Measurements from ENCODE around the gene TSHZ1. TPM values are rescaled to one million over a fixed set of nuclear protein-coding genes. Genes with fewer than 3 reads are reported as not detected.

TSHZ1 gene
- total RNA-seq, 1 donor from 2014 or later = 12.7 TPM

- Mint-ChIP-seq H3K4me1 (ENCODE audit: low read depth) (peaks cover 66% of the 10 kb centered on the region), H3K9me3 (no peaks in the 10 kb centered on the region), H3K36me3 (ENCODE audit: low read depth) (peaks cover 9% of the 10 kb centered on the region), H3K4me3 (peak overlapping the region; percentile 17), H3K27ac (no peak overlapping the region), H3K27me3 (ENCODE audit: insufficient read depth) (peaks cover 7% of the 10 kb centered on the region)
- no peak for DNase-seq (ENCODE audit: low spot score)
- intact Hi-C loops (cut with micrococcal nuclease) = loop anchor here (10.0 kb wide), 1 partner anchor 1149 kb away; no protein-coding TSS in a partner anchor
Observed at GRCh38 chr18:75213611-75214331, 3.2 kb downstream of the TSHZ1 start.

DNA sequence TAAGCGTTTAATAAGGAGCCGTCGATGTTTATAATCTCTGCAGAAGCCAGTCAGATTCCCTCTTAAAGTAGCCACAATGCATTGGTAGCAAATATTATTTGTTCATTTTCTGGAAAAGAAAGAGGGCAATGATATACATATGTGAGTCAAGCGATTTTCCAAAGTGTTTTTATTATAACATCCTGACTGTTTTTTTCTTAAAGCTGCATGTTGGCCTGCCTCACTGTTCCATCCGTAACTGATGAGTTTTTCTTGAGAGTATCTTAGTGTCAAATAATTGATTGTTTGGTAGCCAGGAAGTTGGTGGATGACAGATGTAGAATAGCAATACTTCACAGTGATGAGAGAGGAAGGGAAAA, 3.7 kb downstream of the TSHZ1 start:
- no peak for DNase-seq (ENCODE audit: low spot score)
- Mint-ChIP-seq H3K4me1 (ENCODE audit: low read depth) (peaks cover 66% of the 10 kb centered on the region), H3K27me3 (ENCODE audit: insufficient read depth) (peaks cover 7% of the 10 kb centered on the region), H3K36me3 (ENCODE audit: low read depth) (peaks cover 9% of the 10 kb centered on the region), H3K9me3 (no peaks in the 10 kb centered on the region), H3K27ac (no peak overlapping the region), H3K4me3 (no peak overlapping the region)
- intact Hi-C loops (cut with micrococcal nuclease) = loop anchor here (10.0 kb wide), 1 partner anchor 1150 kb away; no protein-coding TSS in a partner anchor

GRCh38 chr18:75214766-75215510, 4.3 kb downstream of the TSHZ1 start:
- H3K4me1 Mint-ChIP-seq (ENCODE audit: low read depth) = peaks cover 62% of the 10 kb centered on the region
- H3K36me3 Mint-ChIP-seq (ENCODE audit: low read depth) = peaks cover 7% of the 10 kb centered on the region
- H3K27ac Mint-ChIP-seq = no peak overlapping the region
- H3K9me3 Mint-ChIP-seq = no peaks in the 10 kb centered on the region
- peaks cover 7% of the 10 kb centered on the region for H3K27me3 Mint-ChIP-seq (ENCODE audit: insufficient read depth)
- no peak for DNase-seq (ENCODE audit: low spot score)
- no peak overlapping the region for H3K4me3 Mint-ChIP-seq
- intact Hi-C loops (cut with micrococcal nuclease) = loop anchor here (10.0 kb wide), 1 partner anchor 1150 kb away; no protein-coding TSS in a partner anchor

GRCh38 chr18:75215663-75216062, 5.1 kb downstream of the TSHZ1 start:
- Mint-ChIP-seq H3K4me3 (no peak overlapping the region), H3K9me3 (no peaks in the 10 kb centered on the region), H3K36me3 (ENCODE audit: low read depth) (peaks cover 5% of the 10 kb centered on the region), H3K27me3 (ENCODE audit: insufficient read depth) (peaks cover 7% of the 10 kb centered on the region), H3K27ac (no peak overlapping the region), H3K4me1 (ENCODE audit: low read depth) (peaks cover 55% of the 10 kb centered on the region)
- DNase-seq (ENCODE audit: low spot score) = no peak
- intact Hi-C loops (cut with micrococcal nuclease) = loop anchor here (10.0 kb wide), 1 partner anchor 1151 kb away; no protein-coding TSS in a partner anchor

GRCh38 chr18:75216212-75216910, 5.8 kb downstream of the TSHZ1 start:
- intact Hi-C loops (cut with micrococcal nuclease) = loop anchor here (10.0 kb wide), 1 partner anchor 1152 kb away; no protein-coding TSS in a partner anchor
- Mint-ChIP-seq H3K4me3 (no peak overlapping the region), H3K27me3 (ENCODE audit: insufficient read depth) (peaks cover 7% of the 10 kb centered on the region), H3K36me3 (ENCODE audit: low read depth) (peaks cover 4% of the 10 kb centered on the region), H3K4me1 (ENCODE audit: low read depth) (peaks cover 52% of the 10 kb centered on the region), H3K27ac (no peak overlapping the region), H3K9me3 (no peaks in the 10 kb centered on the region)
- no peak for DNase-seq (ENCODE audit: low spot score)

DNA sequence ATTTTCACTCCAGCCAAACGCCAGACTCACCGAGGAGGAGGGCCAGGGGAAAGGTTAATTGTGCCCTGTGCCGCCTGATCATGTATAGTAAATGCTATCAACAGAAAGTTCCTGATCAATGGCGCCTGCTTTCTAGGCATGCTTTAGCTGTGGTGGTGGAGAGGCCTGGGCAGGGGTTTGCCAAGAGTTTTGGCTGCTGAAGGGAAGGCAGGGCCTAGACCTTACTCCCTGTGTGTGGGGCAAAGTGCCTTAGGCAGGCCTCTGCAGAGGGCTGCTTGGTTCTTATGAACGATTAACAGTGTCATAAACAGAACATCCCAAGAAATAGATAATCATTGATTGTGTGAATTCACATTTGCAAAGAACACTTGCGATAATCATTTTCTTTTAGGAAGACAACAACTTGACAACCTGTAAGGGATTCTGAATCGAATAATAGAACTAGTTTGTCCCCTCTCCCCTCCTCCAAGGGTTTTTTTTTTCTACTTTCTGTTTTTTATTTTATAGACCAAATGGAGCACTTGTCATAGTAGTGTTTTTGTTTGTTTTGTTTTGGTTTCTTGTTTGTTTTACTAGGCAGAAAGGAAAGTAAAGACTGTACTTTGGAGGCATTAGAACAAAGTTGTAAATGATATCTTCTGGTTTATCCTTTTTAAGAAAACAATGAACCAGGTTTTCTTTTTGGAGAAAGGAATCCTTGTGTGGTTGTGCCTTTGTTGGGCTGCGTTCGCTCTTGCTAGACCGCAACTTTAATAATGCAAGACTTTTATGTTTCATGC, 6.5 kb downstream of the TSHZ1 start:
- H3K36me3 Mint-ChIP-seq (ENCODE audit: low read depth) = peaks cover 4% of the 10 kb centered on the region
- peaks cover 7% of the 10 kb centered on the region for H3K27me3 Mint-ChIP-seq (ENCODE audit: insufficient read depth)
- no peak for DNase-seq (ENCODE audit: low spot score)
- H3K9me3 Mint-ChIP-seq = no peaks in the 10 kb centered on the region
- H3K27ac Mint-ChIP-seq = no peak overlapping the region
- H3K4me3 Mint-ChIP-seq = no peak overlapping the region
- peaks cover 52% of the 10 kb centered on the region for H3K4me1 Mint-ChIP-seq (ENCODE audit: low read depth)
- intact Hi-C loops (cut with micrococcal nuclease) = loop anchor here (10.0 kb wide), 1 partner anchor 1152 kb away; no protein-coding TSS in a partner anchor

- Mint-ChIP-seq H3K4me1 (ENCODE audit: low read depth) (peaks cover 41% of the 10 kb centered on the region), H3K4me3 (no peak overlapping the region), H3K27me3 (ENCODE audit: insufficient read depth) (no peaks in the 10 kb centered on the region), H3K36me3 (ENCODE audit: low read depth) (peaks cover 4% of the 10 kb centered on the region), H3K27ac (no peak overlapping the region), H3K9me3 (no peaks in the 10 kb centered on the region)
- no peak for DNase-seq (ENCODE audit: low spot score)
- intact Hi-C loops (cut with micrococcal nuclease) = loop anchor here (10.0 kb wide), 1 partner anchor 1153 kb away; no protein-coding TSS in a partner anchor
Observed at GRCh38 chr18:75218065-75218923, 7.7 kb downstream of the TSHZ1 start.

DNA sequence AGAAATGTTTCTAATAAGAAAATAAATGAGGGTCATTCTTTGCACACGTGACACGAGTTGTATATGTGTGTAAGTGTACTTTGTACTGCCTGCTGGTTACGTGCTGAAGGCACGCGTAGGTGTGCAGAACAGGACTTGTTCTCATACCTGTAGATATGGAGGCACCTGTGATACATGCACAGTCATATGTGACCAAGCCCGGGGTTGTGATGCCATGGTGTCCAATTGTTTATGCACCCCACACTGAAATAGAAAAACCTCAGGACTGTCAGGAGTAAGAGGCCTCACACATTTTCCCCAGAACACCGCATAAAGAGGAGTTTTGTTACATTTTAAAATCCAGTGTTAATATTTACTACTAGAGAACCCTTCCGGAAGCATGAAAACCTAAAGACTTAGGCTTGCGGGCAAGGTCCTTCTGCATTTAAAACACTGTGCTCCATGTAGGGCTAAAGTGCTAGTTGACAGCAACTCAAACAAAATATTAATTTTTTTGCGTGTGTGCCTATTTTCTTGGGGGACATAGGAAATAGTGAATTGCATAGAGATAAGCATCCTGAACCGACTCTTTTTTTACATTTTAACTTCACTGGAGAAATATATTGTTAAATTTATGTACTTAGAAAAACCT, 9.3 kb downstream of the TSHZ1 start:
- H3K4me1 Mint-ChIP-seq (ENCODE audit: low read depth) = peaks cover 30% of the 10 kb centered on the region
- no peaks in the 10 kb centered on the region for H3K9me3 Mint-ChIP-seq
- no peak for DNase-seq (ENCODE audit: low spot score)
- intact Hi-C loops (cut with micrococcal nuclease) = loop anchor here (10.0 kb wide), 1 partner anchor 1155 kb away; no protein-coding TSS in a partner anchor
- no peak overlapping the region for H3K4me3 Mint-ChIP-seq
- no peak overlapping the region for H3K27ac Mint-ChIP-seq
- no peaks in the 10 kb centered on the region for H3K27me3 Mint-ChIP-seq (ENCODE audit: insufficient read depth)
- H3K36me3 Mint-ChIP-seq (ENCODE audit: low read depth) = peaks cover 1% of the 10 kb centered on the region

GRCh38 chr18:75220551-75221355, 10.2 kb downstream of the TSHZ1 start:
- no peak for DNase-seq (ENCODE audit: low spot score)
- intact Hi-C loops (cut with micrococcal nuclease) = no loop called here
- Mint-ChIP-seq H3K27ac (no peak overlapping the region), H3K27me3 (ENCODE audit: insufficient read depth) (no peaks in the 10 kb centered on the region), H3K4me3 (no peak overlapping the region), H3K4me1 (ENCODE audit: low read depth) (peaks cover 22% of the 10 kb centered on the region), H3K36me3 (ENCODE audit: low read depth) (peaks cover 1% of the 10 kb centered on the region), H3K9me3 (no peaks in the 10 kb centered on the region)

GRCh38 chr18:75221397-75221796, 10.8 kb downstream of the TSHZ1 start:
- H3K36me3 Mint-ChIP-seq (ENCODE audit: low read depth) = no peaks in the 10 kb centered on the region
- H3K4me3 Mint-ChIP-seq = no peak overlapping the region
- H3K27ac Mint-ChIP-seq = no peak overlapping the region

DNA sequence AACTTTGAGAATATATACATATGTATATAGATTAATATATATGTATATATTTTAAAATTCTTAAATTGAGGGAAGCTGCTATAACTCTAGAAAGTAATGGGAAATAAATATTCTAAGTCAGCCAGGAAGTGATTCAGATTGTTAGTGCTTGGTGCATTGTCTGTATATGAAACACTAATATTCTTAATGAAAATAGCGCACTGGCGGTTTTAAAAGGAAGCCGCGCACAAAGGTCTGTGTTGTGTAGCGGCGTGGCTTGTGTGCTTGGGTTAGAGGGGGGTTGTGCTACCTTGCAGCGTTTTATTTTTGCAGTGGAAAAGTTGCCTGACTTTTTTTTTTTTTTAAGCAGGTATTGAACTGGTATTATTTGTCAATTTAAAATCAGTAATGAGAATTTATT, 11.3 kb downstream of the TSHZ1 start:
- Mint-ChIP-seq H3K27me3 (ENCODE audit: insufficient read depth) (no peaks in the 10 kb centered on the region), H3K4me3 (no peak overlapping the region), H3K4me1 (ENCODE audit: low read depth) (peaks cover 19% of the 10 kb centered on the region), H3K9me3 (no peaks in the 10 kb centered on the region), H3K27ac (no peak overlapping the region), H3K36me3 (ENCODE audit: low read depth) (no peaks in the 10 kb centered on the region)
- DNase-seq (ENCODE audit: low spot score) = no peak
- intact Hi-C loops (cut with micrococcal nuclease) = no loop called here

More at GRCh38 chr18:75221397-75221796, 10.8 kb downstream of the TSHZ1 start:
- Mint-ChIP-seq H3K4me1 (ENCODE audit: low read depth) (peaks cover 19% of the 10 kb centered on the region), H3K27me3 (ENCODE audit: insufficient read depth) (no peaks in the 10 kb centered on the region), H3K9me3 (no peaks in the 10 kb centered on the region)
- intact Hi-C loops (cut with micrococcal nuclease) = no loop called here
- DNase-seq (ENCODE audit: low spot score) = no peak

All from activated T-helper 1 cell treated with anti-CD3 and anti-CD28 coated beads, Interleukin-12 subunit alpha, Interleukin-12 subunit beta, Interleukin-2, Interleukin-4 antibody, amounts not matched to agents 30 ng/mL and 10 ng/mL and 1 ng/mL, durations not matched to agents 14 hours and 24 hours and 36 hours (primary cell).